SK-N-SH (cell line): ENCODE data around the gene KCNH3. TPM values are rescaled to one million over a fixed set of nuclear protein-coding genes. Genes with fewer than 3 reads are reported as not detected.

Experiments used
- CTCF ChIA-PET: fragments of 300-600, 350-600 bp; formaldehyde crosslinking; extraction: SDS; loops from one replicate; lab custom pipeline; 2021; lab: Yijun Ruan, JAX
- POLR2A ChIA-PET: fragments of 350-600 bp; sonication (Branson Sonifier 250); formaldehyde crosslinking; extraction: SDS; loops from one replicate; lab custom pipeline; 2020; ENCODE audit warnings: antibody characterized with exemption, inconsistent platforms; lab: Yijun Ruan, JAX
- DNase-seq: peaks from one replicate; pipeline ENCODE4 v3.0.0; 2012
- H2AFZ ChIP-seq: fragments of 200-600 bp; sonication (generic); 2 replicates; pipeline ENCODE4 v1.8.1; 2016; ENCODE audit warnings: antibody characterized with exemption, mild to moderate bottlenecking, low read depth
- H3F3A ChIP-seq: fragments of 200-600 bp; sonication (generic); replicated peaks from 2 replicates; pipeline ENCODE3; 2016; ENCODE audit warnings: antibody characterized with exemption, mild to moderate bottlenecking; ENCODE audit not compliant: insufficient read depth
- H3K27ac ChIP-seq, 2 experiments: fragments of 200-500 bp in 1 of 2; fragments of 200-600 bp in 1 of 2; sonication (Bioruptor generic) in 1 of 2; sonication (generic), shearing (Covaris generic) in 1 of 2; 2 replicates each; pipeline versions ENCODE4 v1.5.1 to v1.6.1; 2014 to 2016; ENCODE audit warnings: low read depth in 2 of 2, inconsistent platforms in 1 of 2, low read length in 1 of 2, mild to moderate bottlenecking in 1 of 2, mixed read lengths in 1 of 2
- H3K27me3 ChIP-seq: fragments of 200-600 bp; sonication (generic), shearing (Covaris generic); 2 replicates; pipeline ENCODE4 v1.6.1; 2016; ENCODE audit warnings: mixed run types; ENCODE audit not compliant: insufficient read depth
- H3K36me3 ChIP-seq, 2 experiments: fragments of 200-500 bp in 1 of 2; fragments of 200-600 bp in 1 of 2; sonication (Bioruptor generic) in 1 of 2; sonication (generic) in 1 of 2; replicated peaks in 1 of 2; 2 replicates each; pipeline versions ENCODE3 to v1.5.1; 2014 to 2016; ENCODE audit warnings: low read length in 1 of 2, mild to moderate bottlenecking in 1 of 2; ENCODE audit not compliant: insufficient read depth in 2 of 2, control insufficient read depth in 1 of 2
- H3K4me1 ChIP-seq, 2 experiments: fragments of 200-500 bp in 1 of 2; fragments of 200-600 bp in 1 of 2; sonication (Bioruptor generic) in 1 of 2; sonication (generic), shearing (Covaris generic) in 1 of 2; 2 replicates each; pipeline versions ENCODE4 v1.5.1 to v1.6.1; 2014 to 2016; ENCODE audit warnings: low read depth in 1 of 2, low read length in 1 of 2, mixed run types in 1 of 2; ENCODE audit not compliant: insufficient read depth in 2 of 2, control insufficient read depth in 1 of 2
- H3K4me2 ChIP-seq: fragments of 200-600 bp; sonication (generic), shearing (Covaris generic); 2 replicates; pipeline ENCODE4 v1.6.1; 2017; ENCODE audit warnings: mixed run types
- H3K4me3 ChIP-seq, 2 experiments: fragments of 200-500 bp in 1 of 2; fragments of 200-600 bp in 1 of 2; sonication (Bioruptor generic) in 1 of 2; sonication (generic), shearing (Covaris generic) in 1 of 2; 2 replicates each; pipeline versions ENCODE4 v1.5.1 to v1.8.1; 2014 to 2016; ENCODE audit warnings: low read depth in 2 of 2, inconsistent platforms in 1 of 2, low read length in 1 of 2, mild to moderate bottlenecking in 1 of 2, mixed read lengths in 1 of 2, moderate library complexity in 1 of 2
- H3K79me2 ChIP-seq: fragments of 200-600 bp; sonication (generic); 2 replicates; pipeline ENCODE4 v1.8.1; 2017; ENCODE audit warnings: mild to moderate bottlenecking; ENCODE audit not compliant: insufficient read depth
- H3K9ac ChIP-seq: fragments of 200-600 bp; sonication (generic); 2 replicates; pipeline ENCODE4 v1.6.1; 2017; ENCODE audit warnings: mixed run types
- H3K9me2 ChIP-seq: fragments of 200-600 bp; sonication (generic); 2 replicates; pipeline ENCODE4 v1.6.1; 2017; ENCODE audit warnings: mixed run types
- H3K9me3 ChIP-seq: fragments of 200-600 bp; sonication (generic); 2 replicates; pipeline ENCODE4 v1.6.1; 2017; ENCODE audit warnings: mixed run types, mild to moderate bottlenecking, moderate library complexity
- H4K20me1 ChIP-seq: fragments of 200-600 bp; sonication (generic); 2 replicates; pipeline ENCODE4 v1.6.1; 2017; ENCODE audit warnings: mild to moderate bottlenecking, mixed run types; ENCODE audit not compliant: insufficient read depth
- FOSL2 ChIP-seq: IDR thresholded peaks from 2 replicates; pipeline ENCODE4 v1.4.0; 2012; ENCODE audit warnings: low read depth, mild to moderate bottlenecking, moderate library complexity, borderline replicate concordance
- FOXJ3 ChIP-seq: sonication (generic); formaldehyde crosslinking; IDR thresholded peaks from 2 replicates; pipeline ENCODE4 v1.5.1; 2020; ENCODE audit warnings: mild to moderate bottlenecking, missing genetic modification reagents
- FOXM1 ChIP-seq: IDR thresholded peaks from 2 replicates; pipeline ENCODE4 v1.4.0; 2012; ENCODE audit warnings: low read depth, mild to moderate bottlenecking
- GABPA ChIP-seq: IDR thresholded peaks from 2 replicates; pipeline ENCODE4 v1.4.0; 2012; ENCODE audit warnings: low read depth, mild to moderate bottlenecking
- GATA2 ChIP-seq: sonication (generic); formaldehyde crosslinking; IDR thresholded peaks from 2 replicates; pipeline ENCODE4 v1.5.0; 2020; ENCODE audit warnings: mild to moderate bottlenecking, missing genetic modification reagents
- JUND ChIP-seq: IDR thresholded peaks from 2 replicates; pipeline ENCODE4 v1.4.0; 2012
- MEF2A ChIP-seq: IDR thresholded peaks from 2 replicates; pipeline ENCODE4 v1.4.0; 2012; ENCODE audit warnings: low read depth, borderline replicate concordance
- MXI1 ChIP-seq: IDR thresholded peaks from 2 replicates; pipeline ENCODE4 v1.6.1; 2012; ENCODE audit warnings: mild to moderate bottlenecking, low read depth, low read length, improper control_type of control experiment
- POLR2AphosphoS5 ChIP-seq: IDR thresholded peaks from 2 replicates; pipeline ENCODE4 v1.6.1; 2012; ENCODE audit warnings: low read depth, low read length
- REST ChIP-seq: IDR thresholded peaks from 2 replicates; pipeline ENCODE4 v1.6.1; 2012; ENCODE audit warnings: mild to moderate bottlenecking, low read depth, low read length, moderate library complexity
- SIN3A ChIP-seq: IDR thresholded peaks from 2 replicates; pipeline ENCODE4 v1.6.1; 2012; ENCODE audit warnings: low read depth, mild to moderate bottlenecking, low read length, moderate library complexity, borderline replicate concordance
- TAF1 ChIP-seq: IDR thresholded peaks from 2 replicates; pipeline ENCODE4 v1.6.1; 2012; ENCODE audit warnings: low read depth, mild to moderate bottlenecking, low read length, moderate library complexity, borderline replicate concordance
- TCF12 ChIP-seq: IDR thresholded peaks from 2 replicates; pipeline ENCODE4 v1.4.0; 2012
- YY1 ChIP-seq: IDR thresholded peaks from 2 replicates; pipeline ENCODE4 v1.4.0; 2012; ENCODE audit warnings: low read depth, mild to moderate bottlenecking
- ZBTB33 ChIP-seq: IDR thresholded peaks from 2 replicates; pipeline ENCODE4 v1.4.0; 2012; ENCODE audit warnings: low read depth, borderline replicate concordance
- WGBS: methylation state at CpG from one replicate; pipeline ENCODE4 v1.1.6; 2017; ENCODE audit warnings: low lambda C conversion rate; 5-methylcytosine and 5-hydroxymethylcytosine counted together
- polyA plus RNA-seq, 3 experiments: library from polyadenylated mRNA; depleted of rRNA; stranded (reverse); fragments of >200 nt; gene quantifications; 2 replicates each; pipeline ENCODE4 v1.2.3, GENCODE V29; 2012
- TF ChIP-seq, protein P1 (sequence below): fragments of 150-350 bp; IDR thresholded peaks from 2 replicates; pipeline ENCODE4 v1.6.1; 2017; ENCODE audit warnings: antibody characterized with exemption, low read length, low read depth, borderline replicate concordance
- TF ChIP-seq, protein P2 (sequence below): IDR thresholded peaks from 2 replicates; pipeline ENCODE4; 2012

KCNH3 gene
- polyA plus RNA-seq, 1 of the 3 experiments (the other 2 are of a cell fraction): 3.7 TPM

DNA sequence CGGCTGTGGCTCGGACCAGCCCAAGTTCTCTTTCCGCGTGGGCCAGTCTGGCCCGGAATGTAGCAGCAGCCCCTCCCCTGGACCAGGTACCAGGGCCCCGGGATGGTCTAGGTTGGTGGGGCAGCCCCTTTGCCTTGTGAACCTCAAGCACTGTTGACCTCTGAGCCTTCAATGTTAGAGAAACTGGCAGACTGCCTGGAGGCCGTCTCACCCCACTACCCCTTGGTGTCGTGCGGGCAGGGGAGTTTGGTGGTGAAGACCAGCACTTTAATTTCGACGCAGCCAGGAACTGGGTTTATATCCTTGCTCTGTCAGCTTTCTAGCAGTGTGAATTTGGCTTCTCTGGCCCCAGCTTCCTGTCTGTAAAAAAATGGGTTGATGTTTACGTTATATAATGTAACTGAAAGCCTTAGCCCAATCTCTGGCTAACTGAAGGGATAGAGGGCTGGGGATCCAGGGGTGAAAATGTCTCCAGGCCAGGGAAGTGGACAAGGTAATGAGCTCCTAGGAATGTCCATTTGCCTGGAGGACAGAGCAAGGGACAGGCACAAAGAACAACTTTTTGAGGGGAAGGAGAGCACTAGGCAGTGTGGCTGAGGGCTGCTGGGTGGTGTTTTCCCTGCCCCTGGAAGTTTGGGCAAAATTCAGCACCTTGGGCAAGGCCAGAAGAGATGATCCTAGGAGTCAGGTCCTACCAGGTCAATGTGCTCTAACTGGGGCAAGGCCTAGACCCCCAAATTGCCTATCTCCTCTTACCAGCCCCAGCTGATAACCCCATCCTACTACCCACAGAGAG, 17.8 kb downstream of the KCNH3 start:
- Histone ChIP-seq H3K27ac (no peak overlapping the region), H3K27me3 (no peaks in the 10 kb centered on the region), H3F3A (peaks cover 5% of the 10 kb centered on the region), H3K79me2 (no peaks in the 10 kb centered on the region), H4K20me1 (no peaks in the 10 kb centered on the region), H3K36me3 (peaks cover 9 to 40% of the 10 kb centered on the region in 2 experiments), H3K9me3 (no peaks in the 10 kb centered on the region), H3K4me1 (no peaks in the 10 kb centered on the region; a peak in 1 of 4 replicates), H3K4me3 (no peak overlapping the region), H3K4me2 (no peak overlapping the region), H3K9me2 (no peaks in the 10 kb centered on the region), H2AFZ (no peak overlapping the region), H3K9ac (no peak overlapping the region)
- WGBS: 94% methylated on average over 7 of the region's 12 CpGs
- no peak for TF ChIP-seq REST
- no peak for TF ChIP-seq FOXJ3 (CRISPR knock-in tag)
- TF ChIP-seq MEF2A: no peak
- TF ChIP-seq FOSL2: no peak
- no peak for TF ChIP-seq TCF12
- no peak for TF ChIP-seq FOXM1
- TF ChIP-seq TAF1: no peak
- no peak for TF ChIP-seq JUND
- TF ChIP-seq MXI1: no peak
- no peak for TF ChIP-seq POLR2AphosphoS5
- TF ChIP-seq YY1: no peak
- TF ChIP-seq, protein P1, sequence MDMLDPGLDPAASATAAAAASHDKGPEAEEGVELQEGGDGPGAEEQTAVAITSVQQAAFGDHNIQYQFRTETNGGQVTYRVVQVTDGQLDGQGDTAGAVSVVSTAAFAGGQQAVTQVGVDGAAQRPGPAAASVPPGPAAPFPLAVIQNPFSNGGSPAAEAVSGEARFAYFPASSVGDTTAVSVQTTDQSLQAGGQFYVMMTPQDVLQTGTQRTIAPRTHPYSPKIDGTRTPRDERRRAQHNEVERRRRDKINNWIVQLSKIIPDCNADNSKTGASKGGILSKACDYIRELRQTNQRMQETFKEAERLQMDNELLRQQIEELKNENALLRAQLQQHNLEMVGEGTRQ: no peak
- no peak for TF ChIP-seq GATA2
- no peak for TF ChIP-seq ZBTB33
- TF ChIP-seq, protein P2, sequence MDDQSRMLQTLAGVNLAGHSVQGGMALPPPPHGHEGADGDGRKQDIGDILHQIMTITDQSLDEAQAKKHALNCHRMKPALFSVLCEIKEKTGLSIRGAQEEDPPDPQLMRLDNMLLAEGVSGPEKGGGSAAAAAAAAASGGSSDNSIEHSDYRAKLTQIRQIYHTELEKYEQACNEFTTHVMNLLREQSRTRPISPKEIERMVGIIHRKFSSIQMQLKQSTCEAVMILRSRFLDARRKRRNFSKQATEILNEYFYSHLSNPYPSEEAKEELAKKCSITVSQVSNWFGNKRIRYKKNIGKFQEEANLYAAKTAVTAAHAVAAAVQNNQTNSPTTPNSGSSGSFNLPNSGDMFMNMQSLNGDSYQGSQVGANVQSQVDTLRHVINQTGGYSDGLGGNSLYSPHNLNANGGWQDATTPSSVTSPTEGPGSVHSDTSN: no peak
- no peak for TF ChIP-seq GABPA
- TF ChIP-seq SIN3A: no peak
- peak; percentile 10 for DNase-seq
- POLR2A ChIA-PET: no interaction called here
- CTCF ChIA-PET: interaction anchor here (0.7 to 9.9 kb wide), 6 partner anchors 11 to 214 kb away, joined by 3 to 76 read pairs (median 4); no protein-coding TSS in a partner anchor
